OCI-LY1 (cell line): Measurements from ENCODE around the gene HTR3B.

Source experiments
- EZH2 ChIP-seq: fragments of 200-600 bp; sonication (generic), shearing (Covaris generic); IDR thresholded peaks from 2 replicates; pipeline ENCODE4 v1.8.0; 2017; ENCODE audit warnings: borderline replicate concordance, mixed run types, mild to moderate bottlenecking, antibody characterized with exemption, low read length, moderate library complexity, mixed read lengths
- TF ChIP-seq, protein P1 (sequence below): fragments of 200-600 bp; sonication (generic), shearing (Covaris generic); IDR thresholded peaks from 2 replicates; pipeline ENCODE4 v1.5.1; 2017; ENCODE audit warnings: mild to moderate bottlenecking, antibody characterized with exemption, low read length, moderate library complexity, mixed read lengths

GRCh38 chr11:113986351-113987140, 82.0 kb downstream of the HTR3B start:
- TF ChIP-seq, protein P1, sequence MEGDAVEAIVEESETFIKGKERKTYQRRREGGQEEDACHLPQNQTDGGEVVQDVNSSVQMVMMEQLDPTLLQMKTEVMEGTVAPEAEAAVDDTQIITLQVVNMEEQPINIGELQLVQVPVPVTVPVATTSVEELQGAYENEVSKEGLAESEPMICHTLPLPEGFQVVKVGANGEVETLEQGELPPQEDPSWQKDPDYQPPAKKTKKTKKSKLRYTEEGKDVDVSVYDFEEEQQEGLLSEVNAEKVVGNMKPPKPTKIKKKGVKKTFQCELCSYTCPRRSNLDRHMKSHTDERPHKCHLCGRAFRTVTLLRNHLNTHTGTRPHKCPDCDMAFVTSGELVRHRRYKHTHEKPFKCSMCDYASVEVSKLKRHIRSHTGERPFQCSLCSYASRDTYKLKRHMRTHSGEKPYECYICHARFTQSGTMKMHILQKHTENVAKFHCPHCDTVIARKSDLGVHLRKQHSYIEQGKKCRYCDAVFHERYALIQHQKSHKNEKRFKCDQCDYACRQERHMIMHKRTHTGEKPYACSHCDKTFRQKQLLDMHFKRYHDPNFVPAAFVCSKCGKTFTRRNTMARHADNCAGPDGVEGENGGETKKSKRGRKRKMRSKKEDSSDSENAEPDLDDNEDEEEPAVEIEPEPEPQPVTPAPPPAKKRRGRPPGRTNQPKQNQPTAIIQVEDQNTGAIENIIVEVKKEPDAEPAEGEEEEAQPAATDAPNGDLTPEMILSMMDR, result no peak
- no peak for TF ChIP-seq EZH2
